HepG2 (cell line): ENCODE measurements around the gene VAV2. TPM values are rescaled to one million over a fixed set of nuclear protein-coding genes. Genes with fewer than 3 reads are reported as not detected.

Experiments used
- ATAC-seq: fragments of 200-7000 bp; cut with Tn5 transposase; 3 replicates; pipeline ENCODE4 v1.9.1; 2020; ENCODE audit warnings: mild to moderate bottlenecking, moderate library complexity
- BruUV-seq: library from RNA; stranded (reverse); fragments of 400-500 nt; replicated peaks from 2 replicates; lab custom pipeline; 2021; lab: Mats Ljungman, UMichigan
- CTCF ChIA-PET: fragments of 300-600 bp; formaldehyde crosslinking; extraction: SDS; loops from one replicate; lab custom pipeline; 2021; ENCODE audit warnings: low total read pairs, inconsistent platforms, low intra/inter-chr PET ratio; lab: Yijun Ruan, JAX
- POLR2A ChIA-PET: fragments of 350-600 bp; sonication (Branson Sonifier 250); formaldehyde crosslinking; loops from one replicate; lab custom pipeline; 2020; ENCODE audit warnings: antibody characterized with exemption, inconsistent platforms; lab: Yijun Ruan, JAX
- DNase-seq: peaks from one replicate; pipeline ENCODE4 v3.0.0-alpha.2; 2015; ENCODE audit warnings: low spot score
- FAIRE-seq: peaks from 3 replicates; lab custom pipeline; 2011; peaks lifted over from hg19 to GRCh38; lab: Jason Lieb, UNC
- H2AFZ ChIP-seq: one replicate; pipeline ENCODE4 v1.6.1; 2011; ENCODE audit warnings: low read length, inconsistent platforms
- H3K27ac ChIP-seq: fragments of 300-600 bp; 3 replicates; pipeline ENCODE4 v1.8.0; 2011; ENCODE audit warnings: mixed run types, mild to moderate bottlenecking, mixed read lengths, low read length, inconsistent platforms; ENCODE audit not compliant: insufficient read depth; ENCODE audit errors: extremely low read length
- H3K27me3 ChIP-seq, 2 experiments: fragments of 200-600 bp in 1 of 2; 2 replicates in 1 of 2; 3 replicates in 1 of 2; pipeline versions ENCODE4 v1.6.0 to v1.8.0; 2011; ENCODE audit warnings: low read length in 2 of 2, mild to moderate bottlenecking in 2 of 2, moderate library complexity in 2 of 2, inconsistent platforms in 1 of 2; ENCODE audit not compliant: insufficient read depth in 2 of 2, control insufficient read depth in 1 of 2
- H3K36me3 ChIP-seq, 2 experiments: fragments of 200-600 bp in 1 of 2; replicated peaks in 1 of 2; 2 replicates in 1 of 2; 3 replicates in 1 of 2; pipeline versions ENCODE4 v1.5.1 to v1.8.0; 2011; ENCODE audit warnings: low read length in 2 of 2, inconsistent platforms in 1 of 2; ENCODE audit not compliant: insufficient read depth in 2 of 2, control insufficient read depth in 1 of 2
- H3K4me1 ChIP-seq: 2 replicates; pipeline ENCODE4 v1.5.1; 2012; ENCODE audit warnings: low read length, inconsistent platforms; ENCODE audit not compliant: insufficient read depth
- H3K4me2 ChIP-seq: 2 replicates; pipeline ENCODE4 v1.6.0; 2011; ENCODE audit warnings: low read depth, low read length, inconsistent platforms
- H3K4me3 ChIP-seq, 3 experiments: fragments of 200-600 bp in 1 of 3; sonication (generic), shearing (Covaris generic) in 1 of 3; replicated peaks in 1 of 3; 2 replicates each; pipeline ENCODE4 v1.5.1; 2011 to 2016; ENCODE audit warnings: low read length in 3 of 3, inconsistent platforms in 2 of 3, low read depth in 2 of 3, mild to moderate bottlenecking in 2 of 3, control low read depth in 1 of 3, mixed read lengths in 1 of 3; ENCODE audit not compliant: insufficient read depth in 1 of 3
- H3K79me2 ChIP-seq: one replicate; pipeline ENCODE4 v1.6.1; 2011; ENCODE audit warnings: low read length, inconsistent platforms; ENCODE audit not compliant: insufficient read depth
- H3K9ac ChIP-seq: 2 replicates; pipeline ENCODE4 v1.6.0; 2011; ENCODE audit warnings: mild to moderate bottlenecking, low read depth, low read length, inconsistent platforms; ENCODE audit not compliant: insufficient read depth
- H3K9me3 ChIP-seq: 2 replicates; pipeline ENCODE4 v1.5.1; 2012; ENCODE audit warnings: mild to moderate bottlenecking, low read length
- H4K20me1 ChIP-seq: 2 replicates; pipeline ENCODE4 v1.6.0; 2011; ENCODE audit warnings: inconsistent platforms, mild to moderate bottlenecking, low read length, moderate library complexity; ENCODE audit not compliant: insufficient read depth
- JUNB ChIP-seq: sonication (generic); formaldehyde crosslinking; IDR thresholded peaks from 2 replicates; pipeline ENCODE4 v1.8.0; 2022; ENCODE audit warnings: missing genetic modification reagents, mild to moderate bottlenecking, borderline replicate concordance
- JUND ChIP-seq: sonication (generic); formaldehyde crosslinking; IDR thresholded peaks from 2 replicates; pipeline ENCODE4 v1.8.0; 2022; ENCODE audit warnings: mild to moderate bottlenecking, missing genetic modification reagents
- SRSF4 ChIP-seq: fragments of 200-400 bp; formaldehyde crosslinking; IDR thresholded peaks from one replicate; pipeline ENCODE4 v1.6.1; 2018; ENCODE audit warnings: mild to moderate bottlenecking, low read depth, low read length, moderate library complexity; ENCODE audit not compliant: poor library complexity, severe bottlenecking
- ZFP36 ChIP-seq: fragments of 150-350 bp; IDR thresholded peaks from 2 replicates; pipeline ENCODE4 v1.6.1; 2018; ENCODE audit warnings: borderline replicate concordance, low read length, low read depth; ENCODE audit not compliant: partially characterized antibody
- ZNF629 ChIP-seq: sonication (generic); formaldehyde crosslinking; conservative IDR thresholded peaks from 2 replicates; pipeline ENCODE4 v1.5.0; 2020; ENCODE audit warnings: missing genetic modification reagents
- ZNF816 ChIP-seq: sonication (generic); formaldehyde crosslinking; IDR thresholded peaks from 2 replicates; pipeline ENCODE4 v1.8.0; 2022; ENCODE audit warnings: missing genetic modification reagents, mild to moderate bottlenecking, borderline replicate concordance
- WGBS: methylation state at CpG from one replicate; pipeline ENCODE4 v1.1.6; 2017; ENCODE audit warnings: low lambda C conversion rate; 5-methylcytosine and 5-hydroxymethylcytosine counted together
- in situ Hi-C: cut with HindIII; loops from 2 replicates; pipeline ENCODE4 v1.10.0; 2017; ENCODE audit warnings: low pct_unique_long_range_greater_than_20kb; ENCODE audit not compliant: extremely low pct_ligation_motif_present
- intact Hi-C: fragments of 100-400 bp; cut with micrococcal nuclease; formaldehyde crosslinking; loops from one replicate; pipeline ENCODE4 v1.10.0; 2022; ENCODE audit not compliant: unreplicated experiment
- polyA plus RNA-seq, 8 experiments: library from polyadenylated mRNA; depleted of rRNA in 3 of 8; stranded (reverse) in 7 of 8; unstranded in 1 of 8; fragments of >200 nt; fragmentation: Illumina TruSeq in 4 of 8; extraction: Trizol in 4 of 8; gene quantifications; 2 replicates each; pipeline versions ENCODE4 v1.2.1 to v1.2.3, GENCODE V29; 2011 to 2016; ENCODE audit warnings: low read depth in 4 of 8, missing spikeins in 1 of 8, mixed read lengths in 1 of 8; ENCODE audit not compliant: insufficient read depth in 1 of 8
- total RNA-seq, 5 experiments: library from RNA; depleted of rRNA; stranded (reverse); fragments of >200 nt; fragmentation: Illumina TruSeq; extraction: Trizol; gene quantifications; 2 replicates each; pipeline ENCODE4 v1.2.3, GENCODE V29; 2016; ENCODE audit warnings: low read depth in 1 of 5
- TF ChIP-seq, protein P1 (sequence below): IDR thresholded peaks from 2 replicates; pipeline ENCODE4 v1.6.1; 2016; ENCODE audit warnings: low read depth, borderline replicate concordance
- TF ChIP-seq, protein P2 (sequence below): IDR thresholded peaks from 2 replicates; pipeline ENCODE4 v1.6.1; 2016; ENCODE audit warnings: missing genetic modification reagents, missing compliant biosample characterization

The VAV2 gene
- total and polyA plus RNA-seq, 2 of the 13 experiments (the other 11 are each of a cell fraction or from before 2014, with no cell fraction given), result 22.5 to 22.9 TPM

DNA sequence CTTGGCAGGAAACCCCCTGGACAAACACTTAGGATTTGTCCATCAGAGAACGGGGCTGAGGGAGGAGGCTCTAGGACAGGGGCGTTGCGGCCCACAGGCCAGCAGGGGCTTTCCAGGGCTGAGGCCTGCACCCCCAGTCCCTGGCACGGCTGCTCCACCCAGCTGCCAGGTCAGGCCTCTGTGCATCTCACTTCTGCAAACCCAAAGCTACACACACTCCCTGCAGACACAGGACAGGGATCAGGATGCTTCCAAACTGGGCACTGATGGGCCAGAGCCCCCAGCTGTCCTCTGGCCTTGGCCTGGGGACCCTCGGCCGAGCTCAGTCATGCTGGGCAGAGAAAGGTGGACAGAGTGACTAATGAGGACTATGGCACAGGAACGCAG lies 147.7 kb downstream of the VAV2 start:
- TF ChIP-seq, protein P1, sequence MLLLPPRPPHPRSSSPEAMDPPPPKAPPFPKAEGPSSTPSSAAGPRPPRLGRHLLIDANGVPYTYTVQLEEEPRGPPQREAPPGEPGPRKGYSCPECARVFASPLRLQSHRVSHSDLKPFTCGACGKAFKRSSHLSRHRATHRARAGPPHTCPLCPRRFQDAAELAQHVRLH (CRISPR knock-in tag), result no peak
- no peak for TF ChIP-seq ZNF816 (CRISPR knock-in tag)
- no peak for TF ChIP-seq JUNB
- TF ChIP-seq ZNF629 (CRISPR knock-in tag), result no peak
- no peak for TF ChIP-seq JUND (CRISPR knock-in tag)
- TF ChIP-seq SRSF4, result no peak
- no peak for TF ChIP-seq ZFP36
- TF ChIP-seq, protein P2, sequence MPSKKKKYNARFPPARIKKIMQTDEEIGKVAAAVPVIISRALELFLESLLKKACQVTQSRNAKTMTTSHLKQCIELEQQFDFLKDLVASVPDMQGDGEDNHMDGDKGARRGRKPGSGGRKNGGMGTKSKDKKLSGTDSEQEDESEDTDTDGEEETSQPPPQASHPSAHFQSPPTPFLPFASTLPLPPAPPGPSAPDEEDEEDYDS (CRISPR knock-in tag), result no peak
- FAIRE-seq, result no peak
- POLR2A ChIA-PET, result interaction anchor here (0.8 kb wide), 1 partner anchor 73 kb away, joined by 3 read pairs; no protein-coding TSS in a partner anchor
- no TSS peak for BruUV-seq
- no peaks in the 10 kb centered on the region for H3K79me2 ChIP-seq
- ATAC-seq, result no peak
- H3K4me3 ChIP-seq, result no peak overlapping the region
- H4K20me1 ChIP-seq, result peaks cover 38% of the 10 kb centered on the region; the same call in 1 of the 2 replicates
- H2AFZ ChIP-seq, result no peak overlapping the region
- CTCF ChIA-PET, result no interaction called here
- no peak overlapping the region for H3K4me2 ChIP-seq
- no peaks in the 10 kb centered on the region for H3K27me3 ChIP-seq
- no peak for DNase-seq
- peaks cover 9% of the 10 kb centered on the region in 2 experiments; a peak in 4 of 5 replicates for H3K36me3 ChIP-seq
- H3K4me1 ChIP-seq, result peaks cover 18% of the 10 kb centered on the region
- no peak overlapping the region for H3K9ac ChIP-seq
- no peak overlapping the region for H3K27ac ChIP-seq
- WGBS, result 100% methylated on average over 5 of the region's 7 CpGs
- no peaks in the 10 kb centered on the region for H3K9me3 ChIP-seq
- intact Hi-C loops, result no loop called here
- in situ Hi-C loops, result no loop called here
